T-helper 2 cell treated with Interferon-gamma antibody and Interleukin-4, amounts not matched to agents 100 ng/mL and 5 ng/mL, for 36 hours (primary cell): Measurements from ENCODE around the gene FAM161A. TPM values are rescaled to one million over a fixed set of nuclear protein-coding genes. Genes with fewer than 3 reads are reported as not detected.

Source experiments
- intact Hi-C: fragments of 100-400 bp; cut with micrococcal nuclease; formaldehyde crosslinking; loops from one replicate; pipeline ENCODE4 v1.15.1; 2023
- total RNA-seq: library from RNA; stranded (reverse); gene quantifications from 2 replicates; pipeline ENCODE4 v1.2.3, GENCODE V29; 2022

FAM161A gene
- total RNA-seq, 1 donor from 2014 or later: 3.7 TPM

- intact Hi-C loops: no loop called here
Observed at GRCh38 chr2:61787941-61788563, 65.8 kb downstream of the FAM161A start.

GRCh38 chr2:61786876-61787275 is 67.0 kb downstream of the FAM161A start:
- intact Hi-C loops: no loop called here

- intact Hi-C loops: no loop called here
Observed at GRCh38 chr2:61785583-61785982, 68.3 kb downstream of the FAM161A start.

GRCh38 chr2:61784643-61785042 is 69.2 kb downstream of the FAM161A start:
- intact Hi-C loops: no loop called here

GRCh38 chr2:61775956-61776570 is 77.8 kb downstream of the FAM161A start:
- intact Hi-C loops: no loop called here

Other genes starting within 250 kb of the FAM161A start
- 208 and 213 TPM in 2 replicates for gene CCT4, start 34.6 kb upstream of the FAM161A start, total RNA-seq
- 30.4 and 30.6 TPM in 2 replicates for gene COMMD1, start 51.6 kb upstream of the FAM161A start, total RNA-seq